Testis (tissue), 3 donors: Measurements from ENCODE around the gene PJA1. TPM values are rescaled to one million over a fixed set of nuclear protein-coding genes. Genes with fewer than 3 reads are reported as not detected.

Source experiments
- DNase-seq: peaks from one replicate; pipeline ENCODE4 v3.0.0-alpha.2; 2019
- H3K27ac ChIP-seq, 2 donors: fragments of 200-600 bp; sonication (generic); one replicate each; pipeline ENCODE4 v1.5.1; 2019
- H3K27me3 ChIP-seq: fragments of 200-600 bp; sonication (generic); one replicate; pipeline ENCODE4 v1.5.1; 2019
- H3K36me3 ChIP-seq: fragments of 200-600 bp; sonication (generic); one replicate; pipeline ENCODE4 v1.5.1; 2017; ENCODE audit warnings: low read depth; ENCODE audit errors: missing control alignments
- H3K4me1 ChIP-seq: fragments of 200-600 bp; sonication (generic); one replicate; pipeline ENCODE4 v1.5.1; 2019
- H3K4me3 ChIP-seq, 2 donors: fragments of 200-600 bp; sonication (generic); one replicate each; pipeline ENCODE4 v1.5.1; 2017 to 2019
- H3K9me3 ChIP-seq: fragments of 200-600 bp; sonication (generic); one replicate; pipeline ENCODE4 v1.5.1; 2017
- POLR2A ChIP-seq: fragments of 450-650 bp; IDR thresholded peaks from one replicate; pipeline ENCODE4 v1.6.1; 2017; ENCODE audit warnings: antibody characterized with exemption, mild to moderate bottlenecking, moderate library complexity
- WGBS, 2 donors: methylation state at CpG; one replicate each; pipeline ENCODE4 v1.1.5; 2018; 5-methylcytosine and 5-hydroxymethylcytosine counted together
- intact Hi-C: fragments of 100-400 bp; cut with DNase I; formaldehyde crosslinking; loops from one replicate; pipeline ENCODE4 v1.15.1; 2023; ENCODE audit warnings: low total_unique reads
- polyA plus RNA-seq: library from polyadenylated mRNA; stranded (reverse); fragments of 350-450 nt; fragmentation: Illumina TruSeq; extraction: RNeasy Lipid Tissue Mini Kit (QIAGEN cat#74804); gene quantifications from one replicate; pipeline ENCODE4 v1.2.3, GENCODE V29; 2014; ENCODE audit warnings: low read depth, low replicate concordance; ENCODE audit not compliant: insufficient read depth
- total RNA-seq, 2 donors: library from RNA; depleted of rRNA; stranded (reverse); fragments of >200 nt; gene quantifications; one replicate each; pipeline ENCODE4 v1.2.3, GENCODE V29; 2016
- TF ChIP-seq, protein P1 (sequence below), 3 experiments: fragments of 450-650 bp in 2 of 3; fragments of 200-600 bp in 1 of 3; sonication (generic) in 1 of 3; IDR thresholded peaks; one replicate each; pipeline ENCODE4 v1.5.1; 2016 to 2019; ENCODE audit warnings: antibody characterized with exemption in 3 of 3, mild to moderate bottlenecking in 2 of 3, moderate library complexity in 1 of 3

PJA1 gene
- total and polyA plus RNA-seq, 3 donors from 2014 or later: 56.6 to 101 (median 61.8) TPM

DNA sequence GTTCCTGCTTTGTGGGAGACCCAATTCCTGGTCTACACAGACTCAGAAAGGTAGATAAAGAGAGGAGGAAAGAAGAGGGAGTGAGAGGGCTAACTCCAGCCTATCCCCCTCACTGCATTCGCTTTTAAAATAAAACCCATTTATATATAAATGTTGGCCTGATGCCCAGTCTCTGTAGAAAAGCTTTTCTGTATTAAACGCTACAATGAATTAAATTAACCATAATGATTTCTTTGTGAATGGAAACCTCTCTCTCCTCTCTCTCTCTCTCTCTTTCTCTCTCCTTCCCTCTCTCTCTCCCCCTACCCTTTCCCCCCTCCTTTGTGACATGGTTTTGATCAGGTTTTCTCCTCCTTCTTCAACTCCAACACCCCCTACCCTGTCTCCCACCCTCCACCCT, 34.8 kb downstream of the PJA1 start:
- Histone ChIP-seq H3K4me1 (no peaks in the 10 kb centered on the region), H3K9me3 (no peaks in the 10 kb centered on the region), H3K27me3 (no peaks in the 10 kb centered on the region), H3K36me3 (no peaks in the 10 kb centered on the region), H3K4me3 (no peak overlapping the region), H3K27ac (no peak overlapping the region)
- intact Hi-C loops: no loop called here
- no peak for TF ChIP-seq POLR2A
- TF ChIP-seq, protein P1, sequence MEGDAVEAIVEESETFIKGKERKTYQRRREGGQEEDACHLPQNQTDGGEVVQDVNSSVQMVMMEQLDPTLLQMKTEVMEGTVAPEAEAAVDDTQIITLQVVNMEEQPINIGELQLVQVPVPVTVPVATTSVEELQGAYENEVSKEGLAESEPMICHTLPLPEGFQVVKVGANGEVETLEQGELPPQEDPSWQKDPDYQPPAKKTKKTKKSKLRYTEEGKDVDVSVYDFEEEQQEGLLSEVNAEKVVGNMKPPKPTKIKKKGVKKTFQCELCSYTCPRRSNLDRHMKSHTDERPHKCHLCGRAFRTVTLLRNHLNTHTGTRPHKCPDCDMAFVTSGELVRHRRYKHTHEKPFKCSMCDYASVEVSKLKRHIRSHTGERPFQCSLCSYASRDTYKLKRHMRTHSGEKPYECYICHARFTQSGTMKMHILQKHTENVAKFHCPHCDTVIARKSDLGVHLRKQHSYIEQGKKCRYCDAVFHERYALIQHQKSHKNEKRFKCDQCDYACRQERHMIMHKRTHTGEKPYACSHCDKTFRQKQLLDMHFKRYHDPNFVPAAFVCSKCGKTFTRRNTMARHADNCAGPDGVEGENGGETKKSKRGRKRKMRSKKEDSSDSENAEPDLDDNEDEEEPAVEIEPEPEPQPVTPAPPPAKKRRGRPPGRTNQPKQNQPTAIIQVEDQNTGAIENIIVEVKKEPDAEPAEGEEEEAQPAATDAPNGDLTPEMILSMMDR (IDR thresholded peaks at IDR 0.05): no peak
- WGBS, 2 donors: 72 to 90% methylated on average over 2 of the region's 2 CpGs
- no peak for DNase-seq

DNA sequence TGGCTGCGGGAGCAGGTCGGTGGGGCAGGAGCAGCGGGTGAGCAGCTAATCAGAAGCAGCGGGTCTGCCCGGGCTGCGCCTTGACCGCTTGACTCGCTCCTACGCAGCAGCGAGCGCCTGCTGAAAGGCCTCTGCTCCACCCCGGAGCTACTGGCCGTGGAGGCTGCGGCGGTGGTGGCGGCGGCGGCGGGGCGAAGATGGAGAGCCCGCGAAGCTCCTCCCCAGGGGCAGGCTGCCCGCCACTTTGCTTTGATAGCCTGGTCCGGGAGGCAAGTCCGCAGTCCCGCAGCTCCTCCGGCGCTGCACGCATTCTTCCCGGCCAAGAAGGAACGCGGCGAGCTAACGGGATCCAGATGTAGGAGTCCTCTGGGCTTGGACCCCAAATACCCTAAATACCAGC, 36.7 kb downstream of the PJA1 start:
- WGBS, 2 donors: 0 to 2% methylated on average over 2 to 17 of the region's 34 CpGs
- Histone ChIP-seq H3K27ac (no peak overlapping the region), H3K9me3 (no peaks in the 10 kb centered on the region), H3K27me3 (no peaks in the 10 kb centered on the region), H3K36me3 (no peaks in the 10 kb centered on the region), H3K4me1 (no peaks in the 10 kb centered on the region), H3K4me3 (no peak overlapping the region)
- DNase-seq: peak; percentile 55
- intact Hi-C loops: no loop called here
- TF ChIP-seq, protein P1 (IDR thresholded peaks at IDR 0.05): no peak
- TF ChIP-seq POLR2A: no peak

DNA sequence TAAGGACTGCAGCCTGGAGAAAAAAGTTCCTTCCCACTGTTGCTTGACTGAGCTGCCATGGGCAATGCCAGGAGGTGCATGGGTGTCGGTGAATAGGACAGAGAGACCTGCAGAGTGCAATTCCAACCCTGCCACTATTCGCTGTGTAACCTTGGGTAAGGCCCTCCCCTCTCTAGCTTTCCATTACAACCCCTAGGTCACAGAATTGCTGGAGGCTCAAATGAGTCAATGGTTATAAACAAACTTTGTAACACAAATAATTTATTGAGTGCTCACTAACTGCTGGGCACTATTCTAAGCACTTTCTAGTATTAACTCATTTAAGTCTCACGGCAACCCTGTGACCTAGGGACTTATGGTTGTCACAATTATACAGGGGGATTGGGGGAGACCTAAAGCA, 37.8 kb downstream of the PJA1 start:
- intact Hi-C loops: no loop called here
- Histone ChIP-seq H3K27ac (no peak overlapping the region), H3K4me1 (no peaks in the 10 kb centered on the region), H3K9me3 (no peaks in the 10 kb centered on the region), H3K4me3 (no peak overlapping the region), H3K27me3 (no peaks in the 10 kb centered on the region), H3K36me3 (no peaks in the 10 kb centered on the region)
- no peak for DNase-seq
- WGBS, 2 donors: 75 to 91% methylated on average over 3 of the region's 3 CpGs
- TF ChIP-seq POLR2A: no peak
- TF ChIP-seq, protein P1 (IDR thresholded peaks at IDR 0.05): no peak

DNA sequence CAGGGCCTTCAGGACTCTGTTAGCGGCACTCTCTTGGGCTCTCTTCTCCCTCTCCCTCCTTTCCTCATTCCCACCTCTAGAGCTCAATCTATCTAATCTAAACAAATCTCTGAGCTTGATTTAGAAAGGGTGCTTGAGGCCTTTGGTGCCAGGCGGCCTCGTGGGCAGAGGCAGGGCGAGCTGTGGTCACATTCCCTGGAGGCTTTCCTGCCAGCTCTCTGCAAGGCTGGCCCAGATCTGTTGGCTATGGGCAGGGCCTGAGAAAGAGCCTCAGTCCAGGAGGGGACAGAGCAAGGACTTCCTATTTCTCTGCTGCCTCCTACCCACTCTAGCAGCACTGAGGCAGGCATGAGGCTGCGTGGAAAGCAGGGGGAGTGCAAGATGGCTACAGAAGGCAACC, 38.6 kb downstream of the PJA1 start:
- no peak for DNase-seq
- no peak overlapping the region for H3K4me3 ChIP-seq
- intact Hi-C loops: no loop called here
- no peaks in the 10 kb centered on the region for H3K9me3 ChIP-seq
- TF ChIP-seq, protein P1 (IDR thresholded peaks at IDR 0.05): no peak
- no peak for TF ChIP-seq POLR2A
- H3K27ac ChIP-seq: no peak overlapping the region
- no peaks in the 10 kb centered on the region for H3K4me1 ChIP-seq
- H3K27me3 ChIP-seq: no peaks in the 10 kb centered on the region
- no peaks in the 10 kb centered on the region for H3K36me3 ChIP-seq
- 83 to 100% methylated on average over 2 to 5 of the region's 5 CpGs for WGBS, 2 donors

DNA sequence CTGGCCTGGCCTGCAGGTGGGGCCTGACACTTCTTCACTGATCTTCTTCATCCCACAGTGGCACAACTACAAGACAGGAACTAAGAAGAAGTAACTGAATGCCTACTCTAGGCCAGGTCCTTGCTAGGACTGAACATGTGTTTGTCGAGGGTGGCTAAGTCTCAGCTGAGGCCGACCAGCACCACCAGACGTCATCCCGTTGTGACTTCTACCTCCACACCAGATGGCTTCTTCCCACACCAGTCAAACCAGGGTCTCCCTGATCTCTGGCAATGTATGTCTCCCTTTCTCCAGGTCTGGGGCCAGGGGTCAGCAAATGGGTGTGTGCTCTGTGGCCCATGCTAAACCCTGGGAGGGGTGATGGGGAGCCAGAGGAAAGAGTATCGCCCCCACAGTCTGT, 40.2 kb downstream of the PJA1 start:
- TF ChIP-seq, protein P1 (IDR thresholded peaks at IDR 0.05): no peak
- TF ChIP-seq POLR2A: no peak
- H3K27me3 ChIP-seq: no peaks in the 10 kb centered on the region
- H3K27ac ChIP-seq: no peak overlapping the region
- H3K36me3 ChIP-seq: no peaks in the 10 kb centered on the region
- no peaks in the 10 kb centered on the region for H3K4me1 ChIP-seq
- intact Hi-C loops: no loop called here
- DNase-seq: no peak
- WGBS, 2 donors: 94 to 100% methylated on average over 1 to 5 of the region's 5 CpGs
- no peaks in the 10 kb centered on the region for H3K9me3 ChIP-seq
- H3K4me3 ChIP-seq: no peak overlapping the region
